Panc1 (cell line): ENCODE measurements around the gene DNM3.

Experiments
- POLR2AphosphoS5 ChIP-seq: IDR thresholded peaks from 2 replicates; pipeline ENCODE4 v1.6.1; 2012; ENCODE audit warnings: mild to moderate bottlenecking, low read depth, low read length, moderate library complexity
- SIN3A ChIP-seq: IDR thresholded peaks from 2 replicates; pipeline ENCODE4 v1.6.1; 2012; ENCODE audit warnings: low read depth, mild to moderate bottlenecking, low read length, moderate library complexity, borderline replicate concordance; ENCODE audit not compliant: insufficient read depth
- TCF7L2 ChIP-seq: IDR thresholded peaks from 2 replicates; pipeline ENCODE4 v1.6.1; 2011; ENCODE audit warnings: mild to moderate bottlenecking, low read depth, low read length, inconsistent platforms
- TF ChIP-seq, protein P1 (sequence below): fragments of 450-650 bp; IDR thresholded peaks from 2 replicates; pipeline ENCODE4 v1.5.1; 2017; ENCODE audit warnings: mild to moderate bottlenecking
- TF ChIP-seq, protein P2 (sequence below), 2 experiments: IDR thresholded peaks; 2 replicates each; pipeline ENCODE4 v1.6.1; 2011 to 2012; ENCODE audit warnings: low read depth in 2 of 2, control low read depth in 1 of 2, low read length in 1 of 2, mild to moderate bottlenecking in 1 of 2, moderate library complexity in 1 of 2; ENCODE audit not compliant: insufficient read depth in 1 of 2

DNA sequence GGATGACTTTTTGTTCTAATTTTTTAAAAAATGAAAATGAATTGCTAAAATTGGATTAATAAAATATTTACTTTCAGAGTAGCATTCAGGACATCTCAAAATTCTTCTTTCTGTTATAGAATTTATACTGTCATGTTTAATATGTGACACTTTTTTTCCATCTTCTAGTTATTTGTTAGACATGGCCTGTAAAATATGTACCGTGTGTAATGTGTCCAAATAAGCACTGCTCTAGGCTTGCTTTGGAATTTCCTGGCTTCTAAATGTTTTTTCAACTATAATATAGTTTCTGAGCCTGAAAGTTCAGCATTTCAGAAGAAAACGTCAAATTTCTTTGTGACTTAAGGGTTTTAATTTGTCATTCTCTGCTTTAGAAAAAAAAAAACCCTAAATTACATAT, 243.6 kb downstream of the DNM3 start:
- TF ChIP-seq, protein P1, sequence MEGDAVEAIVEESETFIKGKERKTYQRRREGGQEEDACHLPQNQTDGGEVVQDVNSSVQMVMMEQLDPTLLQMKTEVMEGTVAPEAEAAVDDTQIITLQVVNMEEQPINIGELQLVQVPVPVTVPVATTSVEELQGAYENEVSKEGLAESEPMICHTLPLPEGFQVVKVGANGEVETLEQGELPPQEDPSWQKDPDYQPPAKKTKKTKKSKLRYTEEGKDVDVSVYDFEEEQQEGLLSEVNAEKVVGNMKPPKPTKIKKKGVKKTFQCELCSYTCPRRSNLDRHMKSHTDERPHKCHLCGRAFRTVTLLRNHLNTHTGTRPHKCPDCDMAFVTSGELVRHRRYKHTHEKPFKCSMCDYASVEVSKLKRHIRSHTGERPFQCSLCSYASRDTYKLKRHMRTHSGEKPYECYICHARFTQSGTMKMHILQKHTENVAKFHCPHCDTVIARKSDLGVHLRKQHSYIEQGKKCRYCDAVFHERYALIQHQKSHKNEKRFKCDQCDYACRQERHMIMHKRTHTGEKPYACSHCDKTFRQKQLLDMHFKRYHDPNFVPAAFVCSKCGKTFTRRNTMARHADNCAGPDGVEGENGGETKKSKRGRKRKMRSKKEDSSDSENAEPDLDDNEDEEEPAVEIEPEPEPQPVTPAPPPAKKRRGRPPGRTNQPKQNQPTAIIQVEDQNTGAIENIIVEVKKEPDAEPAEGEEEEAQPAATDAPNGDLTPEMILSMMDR = no peak
- no peak for TF ChIP-seq TCF7L2
- no peak for TF ChIP-seq POLR2AphosphoS5
- TF ChIP-seq, protein P2, sequence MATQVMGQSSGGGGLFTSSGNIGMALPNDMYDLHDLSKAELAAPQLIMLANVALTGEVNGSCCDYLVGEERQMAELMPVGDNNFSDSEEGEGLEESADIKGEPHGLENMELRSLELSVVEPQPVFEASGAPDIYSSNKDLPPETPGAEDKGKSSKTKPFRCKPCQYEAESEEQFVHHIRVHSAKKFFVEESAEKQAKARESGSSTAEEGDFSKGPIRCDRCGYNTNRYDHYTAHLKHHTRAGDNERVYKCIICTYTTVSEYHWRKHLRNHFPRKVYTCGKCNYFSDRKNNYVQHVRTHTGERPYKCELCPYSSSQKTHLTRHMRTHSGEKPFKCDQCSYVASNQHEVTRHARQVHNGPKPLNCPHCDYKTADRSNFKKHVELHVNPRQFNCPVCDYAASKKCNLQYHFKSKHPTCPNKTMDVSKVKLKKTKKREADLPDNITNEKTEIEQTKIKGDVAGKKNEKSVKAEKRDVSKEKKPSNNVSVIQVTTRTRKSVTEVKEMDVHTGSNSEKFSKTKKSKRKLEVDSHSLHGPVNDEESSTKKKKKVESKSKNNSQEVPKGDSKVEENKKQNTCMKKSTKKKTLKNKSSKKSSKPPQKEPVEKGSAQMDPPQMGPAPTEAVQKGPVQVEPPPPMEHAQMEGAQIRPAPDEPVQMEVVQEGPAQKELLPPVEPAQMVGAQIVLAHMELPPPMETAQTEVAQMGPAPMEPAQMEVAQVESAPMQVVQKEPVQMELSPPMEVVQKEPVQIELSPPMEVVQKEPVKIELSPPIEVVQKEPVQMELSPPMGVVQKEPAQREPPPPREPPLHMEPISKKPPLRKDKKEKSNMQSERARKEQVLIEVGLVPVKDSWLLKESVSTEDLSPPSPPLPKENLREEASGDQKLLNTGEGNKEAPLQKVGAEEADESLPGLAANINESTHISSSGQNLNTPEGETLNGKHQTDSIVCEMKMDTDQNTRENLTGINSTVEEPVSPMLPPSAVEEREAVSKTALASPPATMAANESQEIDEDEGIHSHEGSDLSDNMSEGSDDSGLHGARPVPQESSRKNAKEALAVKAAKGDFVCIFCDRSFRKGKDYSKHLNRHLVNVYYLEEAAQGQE (IDR thresholded peaks at IDR 0.05; ENCODE audit: insufficient read depth in 1 of 2, low read depth in 2 of 2, low read length in 1 of 2) = no peak
- TF ChIP-seq SIN3A = no peak
